GM10266 (cell line): ENCODE data around the gene ELF4.

Source experiments
- DNase-seq: peaks from one replicate; pipeline ENCODE4 v3.0.0; 2012; ENCODE audit errors: extremely low spot score
- TF ChIP-seq, protein P1 (sequence below): IDR thresholded peaks from 2 replicates; pipeline ENCODE4 v1.5.1; 2012; ENCODE audit warnings: mild to moderate bottlenecking, low read depth; ENCODE audit not compliant: control insufficient read depth, insufficient read depth; ENCODE audit errors: missing control alignments

Gene ELF4

DNA sequence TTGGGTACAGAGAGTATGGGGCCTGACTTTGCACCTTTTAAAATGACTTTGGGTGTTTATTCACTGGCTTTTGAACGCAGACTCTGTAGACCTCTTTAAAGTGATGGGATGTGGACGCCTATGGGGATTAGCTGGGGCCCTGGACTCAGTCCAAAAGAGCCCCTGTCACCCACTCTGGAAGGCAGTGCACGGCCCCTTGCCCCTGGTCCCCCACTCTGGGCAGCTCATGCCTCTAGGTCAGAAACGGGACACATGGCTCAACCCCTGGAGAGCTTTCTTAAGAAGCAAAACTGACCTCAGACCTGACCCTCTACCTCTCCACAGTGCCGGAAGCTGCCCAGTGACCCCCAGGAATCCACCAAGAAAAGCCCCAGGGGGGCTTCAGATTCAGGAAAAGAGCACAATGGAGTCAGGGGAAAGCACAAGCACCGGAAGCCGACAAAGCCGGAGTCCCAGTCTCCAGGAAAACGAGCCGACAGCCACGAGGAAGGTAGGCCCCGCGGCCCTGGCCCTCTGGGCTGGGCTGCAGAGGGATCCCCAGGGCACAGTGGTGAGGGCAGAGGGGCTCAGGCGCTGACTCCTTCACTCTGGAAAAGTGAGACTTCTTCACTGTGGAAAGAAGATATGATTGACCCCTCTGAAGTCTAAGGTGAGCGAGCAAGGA, 89.5 kb downstream of the ELF4 start:
- TF ChIP-seq, protein P1, sequence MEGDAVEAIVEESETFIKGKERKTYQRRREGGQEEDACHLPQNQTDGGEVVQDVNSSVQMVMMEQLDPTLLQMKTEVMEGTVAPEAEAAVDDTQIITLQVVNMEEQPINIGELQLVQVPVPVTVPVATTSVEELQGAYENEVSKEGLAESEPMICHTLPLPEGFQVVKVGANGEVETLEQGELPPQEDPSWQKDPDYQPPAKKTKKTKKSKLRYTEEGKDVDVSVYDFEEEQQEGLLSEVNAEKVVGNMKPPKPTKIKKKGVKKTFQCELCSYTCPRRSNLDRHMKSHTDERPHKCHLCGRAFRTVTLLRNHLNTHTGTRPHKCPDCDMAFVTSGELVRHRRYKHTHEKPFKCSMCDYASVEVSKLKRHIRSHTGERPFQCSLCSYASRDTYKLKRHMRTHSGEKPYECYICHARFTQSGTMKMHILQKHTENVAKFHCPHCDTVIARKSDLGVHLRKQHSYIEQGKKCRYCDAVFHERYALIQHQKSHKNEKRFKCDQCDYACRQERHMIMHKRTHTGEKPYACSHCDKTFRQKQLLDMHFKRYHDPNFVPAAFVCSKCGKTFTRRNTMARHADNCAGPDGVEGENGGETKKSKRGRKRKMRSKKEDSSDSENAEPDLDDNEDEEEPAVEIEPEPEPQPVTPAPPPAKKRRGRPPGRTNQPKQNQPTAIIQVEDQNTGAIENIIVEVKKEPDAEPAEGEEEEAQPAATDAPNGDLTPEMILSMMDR, result no peak
- no peak for DNase-seq

DNA sequence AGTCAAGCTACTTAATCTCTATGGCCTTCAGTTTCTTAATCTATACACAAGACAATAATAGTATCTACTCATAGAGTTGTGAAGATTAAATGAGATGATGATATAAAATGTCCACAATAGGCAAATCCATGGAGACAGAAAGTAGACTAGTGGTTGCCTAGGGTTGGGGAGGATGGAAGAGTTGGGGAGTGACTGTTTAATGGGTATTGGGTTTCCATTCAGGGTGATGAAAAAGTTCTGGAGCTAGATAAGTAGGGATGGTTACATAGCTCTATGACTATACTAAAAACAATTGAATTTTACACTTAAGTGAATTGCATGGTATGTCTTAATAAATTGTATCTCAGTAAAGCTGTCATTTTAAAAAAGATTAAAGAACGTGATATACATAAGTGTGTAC, 92.2 kb downstream of the ELF4 start:
- TF ChIP-seq, protein P1, result no peak
- DNase-seq, result no peak

DNA sequence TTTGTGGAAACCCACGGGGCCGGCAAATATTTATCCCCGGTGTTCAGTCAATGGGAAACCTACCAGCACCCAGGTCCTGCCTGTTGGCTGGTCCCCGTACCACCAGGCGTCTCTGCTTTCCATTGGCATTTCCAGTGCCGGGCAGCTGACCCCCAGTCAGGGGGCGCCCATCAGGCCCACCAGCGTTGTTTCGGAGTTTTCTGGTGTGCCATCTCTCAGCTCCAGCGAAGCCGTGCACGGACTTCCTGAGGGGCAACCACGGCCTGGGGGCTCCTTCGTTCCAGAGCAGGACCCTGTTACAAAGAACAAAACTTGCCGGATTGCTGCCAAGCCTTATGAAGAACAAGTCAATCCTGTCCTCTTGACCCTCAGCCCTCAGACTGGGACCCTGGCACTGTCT, 95.1 kb downstream of the ELF4 start:
- TF ChIP-seq, protein P1, result no peak
- DNase-seq, result no peak
